Transverse colon (tissue), 4 donors: ENCODE data around the gene PNO1. TPM values are rescaled to one million over a fixed set of nuclear protein-coding genes. Genes with fewer than 3 reads are reported as not detected.

Experiments
- DNase-seq: peaks from one replicate; pipeline ENCODE4 v3.0.0-alpha.2; 2019
- H3K27ac ChIP-seq, 4 donors: fragments of 200-600 bp; sonication (generic); 2 replicates each; pipeline ENCODE4 v1.5.1; 2016 to 2018; ENCODE audit warnings: inconsistent platforms in 4 of 4
- H3K27me3 ChIP-seq: fragments of 200-600 bp; sonication (generic); 2 replicates; pipeline ENCODE4 v1.5.1; 2017; ENCODE audit warnings: inconsistent platforms
- H3K36me3 ChIP-seq, 4 donors: fragments of 200-600 bp; sonication (generic); 2 replicates each; pipeline ENCODE4 v1.5.1; 2017 to 2019; ENCODE audit warnings: inconsistent platforms in 4 of 4
- H3K4me1 ChIP-seq, 4 donors: fragments of 200-600 bp; sonication (generic); 2 replicates each; pipeline ENCODE4 v1.5.1; 2017 to 2020; ENCODE audit warnings: inconsistent platforms in 4 of 4
- H3K4me3 ChIP-seq, 4 donors: fragments of 200-600 bp; sonication (generic); 1 replicate in 1 of 4; 2 replicates in 3 of 4; pipeline versions ENCODE4 v1.5.1 to v1.6.1; 2017 to 2019; ENCODE audit warnings: inconsistent platforms in 4 of 4
- H3K9me3 ChIP-seq, 2 donors: fragments of 200-600 bp; sonication (generic); 2 replicates each; pipeline ENCODE4 v1.5.1; 2017 to 2019; ENCODE audit warnings: inconsistent platforms in 2 of 2
- CTCF ChIP-seq, 5 experiments: fragments of 200-600 bp in 3 of 5; fragments of 450-650 bp in 2 of 5; sonication (generic) in 3 of 5; IDR thresholded peaks; 1 replicate in 2 of 5; 2 replicates in 3 of 5; pipeline ENCODE4 v1.5.1; 2016 to 2017; ENCODE audit warnings: antibody characterized with exemption in 5 of 5, inconsistent platforms in 3 of 5, mild to moderate bottlenecking in 2 of 5, moderate library complexity in 1 of 5
- EP300 ChIP-seq: sonication (generic); formaldehyde crosslinking; IDR thresholded peaks from one replicate; pipeline ENCODE4 v1.6.1; 2017; ENCODE audit warnings: antibody characterized with exemption, low read depth
- POLR2A ChIP-seq: fragments of 450-650 bp; IDR thresholded peaks from one replicate; pipeline ENCODE4 v1.6.1; 2016; ENCODE audit warnings: antibody characterized with exemption, mild to moderate bottlenecking, moderate library complexity
- POLR2AphosphoS5 ChIP-seq, 3 donors: sonication (generic); formaldehyde crosslinking; IDR thresholded peaks; one replicate each; pipeline ENCODE4 v1.6.1; 2016; ENCODE audit warnings: antibody characterized with exemption in 3 of 3
- WGBS, 2 donors: methylation state at CpG; one replicate each; pipeline ENCODE4 v1.1.5; 2018; ENCODE audit warnings: low coverage in 1 of 2; 5-methylcytosine and 5-hydroxymethylcytosine counted together
- in situ Hi-C, 4 donors: fragments of 200-750 bp; cut with MboI; loops; one replicate each; pipeline versions ENCODE4 v1.15.0 to v1.15.1; 2017; ENCODE audit warnings: low sequenced_read_pairs in 3 of 4, low pct_ligation_motif_present in 1 of 4, low pct_unique_long_range_greater_than_20kb in 1 of 4
- intact Hi-C: fragments of 100-400 bp; cut with DNase I; formaldehyde crosslinking; loops from one replicate; pipeline ENCODE4 v1.15.1; 2023; ENCODE audit warnings: low total_unique reads
- total RNA-seq, 4 donors: library from RNA; depleted of rRNA; stranded (reverse); fragments of >200 nt; gene quantifications; one replicate each; pipeline ENCODE4 v1.1.0, GENCODE V29; 2016

Gene PNO1
- total RNA-seq, 4 donors from 2014 or later = 1.9 to 20.9 (median 7.4) TPM

GRCh38 chr2:68178954-68179627 is 21.4 kb downstream of the PNO1 start:
- 75 to 81% methylated on average over 4 of the region's 4 CpGs for WGBS, 2 donors
- Histone ChIP-seq H3K36me3 (peaks cover 0 to 22% (median 2%) of the 10 kb centered on the region in 4 donors), H3K4me1 (no peaks in the 10 kb centered on the region), H3K4me3 (no peak overlapping the region), H3K9me3 (no peaks in the 10 kb centered on the region), H3K27me3 (no peaks in the 10 kb centered on the region), H3K27ac (no peak overlapping the region)
- intact Hi-C loops (no loop called here), in situ Hi-C loops (loop anchor here in 1 of 4 donors (25.0 kb wide), 1 partner anchor 258 kb away; no protein-coding TSS in a partner anchor)
- no peak for DNase-seq
- no peak for TF ChIP-seq POLR2AphosphoS5 (IDR thresholded peaks at IDR 0.05)
- no peak for TF ChIP-seq POLR2A
- no peak for TF ChIP-seq CTCF (IDR thresholded peaks at IDR 0.05)
- TF ChIP-seq EP300 = no peak

- in situ Hi-C loops (loop anchor here in 1 of 4 donors (25.0 kb wide), 1 partner anchor 254 kb away; no protein-coding TSS in a partner anchor), intact Hi-C loops (no loop called here)
- H3K4me1 ChIP-seq = no peaks in the 10 kb centered on the region
- H3K27me3 ChIP-seq = no peaks in the 10 kb centered on the region
- no peak overlapping the region for H3K27ac ChIP-seq
- no peak for TF ChIP-seq EP300
- no peak for TF ChIP-seq CTCF (IDR thresholded peaks at IDR 0.05)
- TF ChIP-seq POLR2AphosphoS5 (IDR thresholded peaks at IDR 0.05) = no peak
- TF ChIP-seq POLR2A = no peak
- no peak for DNase-seq
- H3K36me3 ChIP-seq = peaks cover 0 to 30% (median 2%) of the 10 kb centered on the region in 4 donors
- H3K9me3 ChIP-seq = no peaks in the 10 kb centered on the region
- H3K4me3 ChIP-seq = no peak overlapping the region
- 83 to 100% methylated on average over 1 of the region's 1 CpG for WGBS, 2 donors
These were observed 25.2 kb downstream of the PNO1 start for GRCh38 chr2:68182902-68183301.

GRCh38 chr2:68185541-68186164 is 28.0 kb downstream of the PNO1 start:
- H3K4me1 ChIP-seq = peaks cover 0 to 15% (median 3%) of the 10 kb centered on the region in 4 donors
- no peaks in the 10 kb centered on the region for H3K9me3 ChIP-seq
- WGBS, 2 donors = 46 to 65% methylated on average over 4 to 5 of the region's 5 CpGs
- H3K27me3 ChIP-seq = no peaks in the 10 kb centered on the region
- no peak overlapping the region for H3K27ac ChIP-seq
- in situ Hi-C loops = loop anchor here in 1 of 4 donors (25.0 kb wide), 1 partner anchor 252 kb away; no protein-coding TSS in a partner anchor
- peak; percentile 35 to 61 (median 52) for TF ChIP-seq CTCF (IDR thresholded peaks at IDR 0.05)
- no peak for TF ChIP-seq EP300
- peak; percentile 46 for DNase-seq
- H3K4me3 ChIP-seq = no peak overlapping the region
- intact Hi-C loops = no loop called here
- peaks cover 0 to 20% (median 2%) of the 10 kb centered on the region in 4 donors for H3K36me3 ChIP-seq

- intact Hi-C loops (no loop called here), in situ Hi-C loops (loop anchor here in 1 of 4 donors (25.0 kb wide), 1 partner anchor 250 kb away; no protein-coding TSS in a partner anchor)
- TF ChIP-seq CTCF (IDR thresholded peaks at IDR 0.05) (no peak), POLR2AphosphoS5 (IDR thresholded peaks at IDR 0.05) (no peak), EP300 (no peak), POLR2A (no peak)
- H3K4me3 ChIP-seq = no peak overlapping the region
- H3K27me3 ChIP-seq = no peaks in the 10 kb centered on the region
- no peak overlapping the region for H3K27ac ChIP-seq
- no peak for DNase-seq
- H3K9me3 ChIP-seq = no peaks in the 10 kb centered on the region
- peaks cover 0 to 31% (median 3%) of the 10 kb centered on the region in 4 donors for H3K4me1 ChIP-seq
- 24 to 32% methylated on average over 1 of the region's 1 CpG for WGBS, 2 donors
- H3K36me3 ChIP-seq = peaks cover 0 to 17% (median 2%) of the 10 kb centered on the region in 4 donors
These were observed 29.6 kb downstream of the PNO1 start for GRCh38 chr2:68187329-68187728.
